SJCRH30 (cell line): ENCODE measurements around the gene HSPG2. TPM values are rescaled to one million over a fixed set of nuclear protein-coding genes. Genes with fewer than 3 reads are reported as not detected.

Experiments
- DNase-seq, 2 experiments: peaks; one replicate each; pipeline ENCODE4 v3.0.0-alpha.2; 2015 to 2020
- H3K27ac ChIP-seq: fragments of 250-450 bp; sonication (Bioruptor Pico); 2 replicates; pipeline ENCODE4 v1.5.1; 2020; ENCODE audit warnings: mild to moderate bottlenecking, moderate library complexity
- H3K27me3 ChIP-seq: fragments of 250-450 bp; sonication (Bioruptor Pico); 2 replicates; pipeline ENCODE4 v1.5.1; 2020; ENCODE audit warnings: mild to moderate bottlenecking, moderate library complexity
- H3K36me3 ChIP-seq: fragments of 250-450 bp; sonication (Bioruptor Pico); 2 replicates; pipeline ENCODE4 v1.5.1; 2020; ENCODE audit warnings: mild to moderate bottlenecking, moderate library complexity
- H3K4me1 ChIP-seq: fragments of 250-450 bp; sonication (Bioruptor Pico); 2 replicates; pipeline ENCODE4 v1.5.1; 2020; ENCODE audit warnings: mild to moderate bottlenecking, moderate library complexity
- H3K4me3 ChIP-seq: fragments of 250-450 bp; sonication (Bioruptor Pico); 2 replicates; pipeline ENCODE4 v1.5.1; 2020; ENCODE audit warnings: mild to moderate bottlenecking, moderate library complexity
- H3K9me3 ChIP-seq: fragments of 250-450 bp; sonication (Bioruptor Pico); replicated peaks from 2 replicates; pipeline ENCODE4 v1.5.1; 2020; ENCODE audit warnings: mild to moderate bottlenecking, moderate library complexity
- total RNA-seq: library from RNA; depleted of rRNA; stranded (reverse); fragments of >200 nt; shearing (Covaris generic); gene quantifications from 2 replicates; pipeline ENCODE4 v1.2.3, GENCODE V29; 2014

Gene HSPG2
- total RNA-seq, 1 experiment from 2014 or later: 84.0 TPM

DNA sequence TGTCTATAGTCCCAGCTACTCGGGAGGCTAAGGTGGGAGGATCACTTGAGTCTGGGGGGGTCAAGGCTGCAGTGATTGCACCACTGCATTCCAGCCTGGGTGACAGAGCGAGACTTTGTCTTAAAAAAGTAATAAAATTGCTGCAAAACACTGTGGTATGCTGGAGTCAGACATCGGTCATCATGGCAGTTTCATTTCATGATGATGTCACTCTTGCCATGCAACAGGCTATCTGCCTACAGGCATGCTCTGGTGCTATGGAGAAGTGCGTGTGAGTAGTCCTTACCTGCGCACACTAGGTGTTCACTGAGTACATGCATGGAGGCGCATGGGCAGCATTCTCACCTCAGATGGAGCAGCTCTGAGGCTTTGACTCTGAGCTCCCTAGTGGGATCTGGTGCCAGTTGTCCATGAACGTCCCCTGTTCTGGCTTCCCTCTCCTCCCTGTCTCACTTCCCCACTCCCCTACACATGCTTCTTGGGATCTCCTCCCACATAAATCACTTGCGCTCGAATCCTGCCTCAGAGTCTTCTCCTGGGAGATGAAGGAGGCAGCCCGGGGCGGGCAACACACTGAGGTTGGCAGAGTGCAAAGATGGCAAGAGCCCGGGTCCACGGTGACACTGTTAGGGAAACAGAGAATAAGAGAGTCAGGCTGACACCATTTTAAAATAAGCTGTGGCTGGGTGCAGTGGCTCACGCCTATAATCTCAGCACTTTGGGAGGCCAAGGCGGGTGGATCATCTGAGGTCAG lies 29.3 kb upstream of the HSPG2 start:
- no peak for DNase-seq
- no peaks in the 10 kb centered on the region for H3K9me3 ChIP-seq
- H3K36me3 ChIP-seq: no peaks in the 10 kb centered on the region
- no peak overlapping the region for H3K27ac ChIP-seq
- peaks cover 32% of the 10 kb centered on the region for H3K4me1 ChIP-seq
- H3K27me3 ChIP-seq: no peaks in the 10 kb centered on the region
- no peak overlapping the region for H3K4me3 ChIP-seq

DNA sequence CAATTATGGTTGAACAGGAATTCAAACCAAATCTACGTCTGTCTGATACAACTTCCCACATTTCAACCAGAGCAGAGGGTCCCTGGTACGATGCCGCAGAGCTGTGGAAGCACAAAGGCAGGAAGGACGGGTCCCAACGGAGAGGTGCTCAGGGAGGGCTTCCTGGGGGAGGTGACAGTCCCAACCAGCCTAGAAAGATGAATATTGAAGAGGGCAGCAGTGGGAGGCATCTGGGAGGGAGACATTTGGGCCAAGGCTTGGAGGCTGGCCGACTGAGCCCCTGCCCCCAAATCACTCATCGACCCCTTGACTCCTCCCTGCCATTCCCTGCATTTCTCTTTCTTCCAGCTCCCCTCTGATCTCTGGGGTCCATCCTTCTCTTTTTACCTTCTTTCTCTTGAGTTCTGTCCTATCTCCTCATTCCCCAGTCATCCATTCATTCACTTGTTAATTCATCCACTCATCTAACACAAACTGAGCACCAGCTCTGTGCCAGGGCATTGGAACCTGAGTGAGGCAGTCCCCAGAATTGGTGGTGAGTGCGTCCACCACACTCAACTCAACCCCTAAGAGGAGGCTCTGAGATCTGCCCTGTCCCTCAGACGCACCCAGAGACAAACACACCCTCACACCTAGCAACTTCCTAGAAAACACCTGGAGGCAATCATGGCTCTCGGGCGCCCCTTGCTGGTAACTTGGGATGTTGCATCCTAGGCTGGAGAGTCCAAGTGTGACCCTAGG lies 26.5 kb upstream of the HSPG2 start:
- no peak overlapping the region for H3K4me3 ChIP-seq
- peaks cover 33% of the 10 kb centered on the region for H3K4me1 ChIP-seq
- H3K36me3 ChIP-seq: no peaks in the 10 kb centered on the region
- no peaks in the 10 kb centered on the region for H3K9me3 ChIP-seq
- H3K27me3 ChIP-seq: no peaks in the 10 kb centered on the region
- DNase-seq: peak; percentile 79 to 97
- H3K27ac ChIP-seq: 0 out of 2 replicates have a peak overlapping the region, but pooled peaks have one; percentile 0

DNA sequence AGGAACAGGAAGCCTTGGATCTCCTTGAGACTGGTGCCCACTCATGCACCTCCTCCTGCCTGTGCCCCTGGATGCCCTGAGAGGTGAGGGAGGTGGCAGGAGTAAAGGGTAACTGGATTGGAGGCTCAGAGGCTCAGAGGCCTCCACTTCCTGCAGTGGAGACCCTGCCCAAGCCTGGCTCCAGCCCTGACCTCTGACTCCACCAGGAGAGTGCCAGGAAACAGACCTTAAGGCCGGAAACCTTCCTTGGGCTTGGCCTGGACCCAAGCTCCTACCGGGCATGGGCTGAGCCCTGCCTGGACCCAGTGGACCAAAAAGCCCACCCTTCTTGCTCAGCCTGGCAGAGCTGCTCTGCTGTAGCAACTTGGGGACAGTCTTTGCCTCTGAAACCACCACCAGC lies 24.7 kb upstream of the HSPG2 start:
- no peak overlapping the region for H3K27ac ChIP-seq

GRCh38 chr1:21961337-21961736 lies 24.2 kb upstream of the HSPG2 start:
- no peak overlapping the region for H3K4me3 ChIP-seq
- H3K27me3 ChIP-seq: no peaks in the 10 kb centered on the region
- H3K4me1 ChIP-seq: peaks cover 39% of the 10 kb centered on the region
- no peaks in the 10 kb centered on the region for H3K9me3 ChIP-seq
- no peak for DNase-seq
- H3K27ac ChIP-seq: no peak overlapping the region
- no peaks in the 10 kb centered on the region for H3K36me3 ChIP-seq

More for the DNA sequence above, 24.7 kb upstream of the HSPG2 start:
- Histone ChIP-seq H3K36me3 (no peaks in the 10 kb centered on the region), H3K4me1 (peaks cover 37% of the 10 kb centered on the region), H3K9me3 (no peaks in the 10 kb centered on the region), H3K27me3 (no peaks in the 10 kb centered on the region), H3K4me3 (no peak overlapping the region)
- DNase-seq: no peak

GRCh38 chr1:21956720-21957552 lies 19.8 kb upstream of the HSPG2 start:
- H3K4me1 ChIP-seq: peaks cover 47% of the 10 kb centered on the region

GRCh38 chr1:21955501-21956281 lies 18.6 kb upstream of the HSPG2 start:
- peak in 1 of 2 experiments; percentile 40 for DNase-seq
- H3K27me3 ChIP-seq: no peaks in the 10 kb centered on the region
- no peaks in the 10 kb centered on the region for H3K36me3 ChIP-seq
- H3K4me3 ChIP-seq: no peak overlapping the region
- H3K27ac ChIP-seq: no peak overlapping the region
- H3K9me3 ChIP-seq: no peaks in the 10 kb centered on the region
- H3K4me1 ChIP-seq: peaks cover 53% of the 10 kb centered on the region

More at GRCh38 chr1:21956720-21957552, 19.8 kb upstream of the HSPG2 start:
- Histone ChIP-seq H3K36me3 (no peaks in the 10 kb centered on the region), H3K4me3 (no peak overlapping the region), H3K27me3 (no peaks in the 10 kb centered on the region), H3K9me3 (no peaks in the 10 kb centered on the region), H3K27ac (no peak overlapping the region; the same call in 1 of the 2 replicates)
- DNase-seq: peak; percentile 78 to 81

DNA sequence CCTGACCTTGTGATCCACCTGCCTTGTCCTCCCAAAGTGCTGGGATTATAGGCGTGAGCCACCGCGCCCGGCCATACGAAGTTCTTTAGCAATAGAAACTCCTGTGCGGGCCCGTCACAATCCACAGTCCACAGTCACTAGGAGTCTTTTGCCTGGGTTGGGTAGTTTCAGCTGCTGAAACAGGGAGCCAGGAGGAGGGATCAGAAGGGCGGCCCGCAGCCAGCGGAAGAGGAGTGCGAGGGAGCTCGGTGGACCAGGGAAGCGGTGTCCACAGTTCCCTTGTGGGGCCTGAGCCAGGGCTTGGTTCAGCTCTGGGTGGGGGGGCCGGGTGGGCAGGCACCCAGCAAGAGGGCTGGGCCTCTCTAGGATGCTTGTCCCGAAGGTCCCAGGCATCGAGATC lies 17.9 kb upstream of the HSPG2 start:
- Histone ChIP-seq H3K36me3 (no peaks in the 10 kb centered on the region), H3K4me3 (no peak overlapping the region), H3K27me3 (no peaks in the 10 kb centered on the region), H3K4me1 (peaks cover 53% of the 10 kb centered on the region), H3K27ac (no peak overlapping the region), H3K9me3 (no peaks in the 10 kb centered on the region)
- DNase-seq: no peak

DNA sequence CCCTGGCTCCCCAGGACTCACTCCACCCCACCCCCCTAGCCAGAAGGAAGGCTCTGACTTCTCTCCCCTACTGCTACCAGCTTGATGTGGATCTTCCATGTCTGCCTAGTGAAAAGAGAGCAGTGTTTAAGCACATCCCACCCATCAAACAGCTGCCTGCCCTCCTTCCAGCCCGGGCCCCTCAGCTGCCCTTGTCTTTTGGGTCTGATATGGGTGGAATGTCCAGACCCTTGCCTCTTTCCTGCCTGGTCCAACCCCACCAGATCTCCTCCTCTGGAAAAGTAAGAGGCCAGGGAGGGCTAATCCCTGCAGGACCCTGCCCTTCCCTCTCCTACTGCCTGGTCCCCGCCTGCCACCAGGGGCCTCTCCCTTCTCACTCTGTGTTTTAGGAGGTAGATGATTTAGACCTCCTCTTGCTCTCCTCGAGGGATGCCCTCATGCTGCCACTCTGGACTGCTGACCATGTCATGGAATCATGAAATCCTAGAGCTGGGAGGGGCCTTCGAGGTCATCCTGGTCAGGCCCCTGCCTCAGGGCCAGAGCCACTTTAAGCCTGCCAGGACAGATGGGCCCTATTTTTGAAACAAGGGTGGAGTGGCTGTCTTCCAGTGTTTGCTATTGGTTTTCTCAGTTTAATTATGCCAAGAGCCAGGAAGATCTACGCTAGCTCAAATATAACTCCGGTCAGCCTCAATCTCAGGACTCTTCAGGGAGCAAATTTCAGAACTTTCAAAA lies 15.8 kb upstream of the HSPG2 start:
- no peak overlapping the region for H3K4me3 ChIP-seq
- no peaks in the 10 kb centered on the region for H3K36me3 ChIP-seq
- peaks cover 53% of the 10 kb centered on the region for H3K4me1 ChIP-seq
- H3K27ac ChIP-seq: peak overlapping the region; percentile 62
- H3K9me3 ChIP-seq: no peaks in the 10 kb centered on the region
- DNase-seq: peak; percentile 90 to 94
- H3K27me3 ChIP-seq: no peaks in the 10 kb centered on the region

DNA sequence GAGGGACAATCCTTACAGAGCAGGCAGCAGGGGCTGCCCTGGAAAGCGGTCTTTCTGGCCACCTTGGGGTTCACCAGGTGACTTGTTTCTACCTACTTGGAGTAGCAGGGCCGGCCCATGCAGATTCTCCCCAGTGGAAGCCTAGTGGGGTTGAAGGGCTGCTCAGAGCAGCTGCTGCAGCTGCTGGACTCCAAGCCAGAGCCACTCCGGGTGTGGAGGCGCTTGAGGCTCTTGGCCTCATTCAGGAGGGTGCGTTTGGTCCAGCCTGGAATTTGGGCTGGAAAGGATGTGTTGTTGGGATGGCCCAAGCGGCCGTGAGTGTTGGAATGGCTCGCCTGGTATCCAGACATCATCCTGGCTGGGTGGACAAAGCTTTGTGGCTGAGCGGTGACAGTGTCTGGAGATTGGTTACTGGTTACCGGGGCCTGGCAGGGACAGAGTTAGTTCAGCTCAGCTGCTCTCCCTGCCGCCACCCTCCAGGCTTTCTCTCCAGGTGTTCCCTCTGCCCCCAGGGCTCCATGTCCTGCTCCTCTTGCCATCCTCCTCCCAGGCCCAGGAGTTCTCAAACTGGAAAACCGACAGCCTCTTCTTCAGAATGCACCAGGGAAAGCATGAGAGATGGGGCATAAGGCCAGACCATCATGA lies 14.2 kb upstream of the HSPG2 start:
- DNase-seq: peak; percentile 58 to 66

DNA sequence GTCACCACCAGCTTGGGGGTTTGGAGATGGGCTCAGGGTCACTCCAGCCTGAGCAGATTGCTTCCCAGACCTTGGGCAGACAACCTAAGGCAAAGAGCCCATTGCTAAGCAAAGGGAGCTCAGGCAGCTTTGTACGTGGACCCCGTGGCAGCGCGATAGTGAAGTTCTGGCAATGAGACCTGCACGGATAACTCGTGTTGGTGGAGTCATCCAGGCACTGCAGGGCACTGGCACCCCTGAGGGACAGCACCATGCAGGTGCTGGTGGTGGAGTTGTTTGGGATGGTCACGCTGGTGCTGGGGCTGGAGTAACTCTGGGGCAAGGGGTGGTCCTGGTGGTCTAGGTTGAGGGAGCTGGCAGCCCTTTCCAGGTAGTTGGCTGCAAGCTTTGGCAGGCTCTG lies 13.6 kb upstream of the HSPG2 start:
- no peak overlapping the region for H3K27ac ChIP-seq
- peaks cover 34% of the 10 kb centered on the region for H3K4me1 ChIP-seq
- H3K9me3 ChIP-seq: no peaks in the 10 kb centered on the region
- H3K4me3 ChIP-seq: no peak overlapping the region
- no peak for DNase-seq
- no peaks in the 10 kb centered on the region for H3K36me3 ChIP-seq
- no peaks in the 10 kb centered on the region for H3K27me3 ChIP-seq

More for the DNA sequence above, 14.2 kb upstream of the HSPG2 start:
- H3K36me3 ChIP-seq: no peaks in the 10 kb centered on the region
- no peaks in the 10 kb centered on the region for H3K27me3 ChIP-seq
- H3K4me1 ChIP-seq: peaks cover 40% of the 10 kb centered on the region
- H3K9me3 ChIP-seq: no peaks in the 10 kb centered on the region
- H3K27ac ChIP-seq: no peak overlapping the region
- H3K4me3 ChIP-seq: no peak overlapping the region

GRCh38 chr1:21946836-21947587 lies 9.9 kb upstream of the HSPG2 start:
- no peak overlapping the region for H3K4me3 ChIP-seq
- peak in 1 of 2 experiments; percentile 36 for DNase-seq
- peaks cover 38% of the 10 kb centered on the region for H3K4me1 ChIP-seq
- H3K27me3 ChIP-seq: no peaks in the 10 kb centered on the region
- no peaks in the 10 kb centered on the region for H3K9me3 ChIP-seq
- H3K27ac ChIP-seq: no peak overlapping the region
- no peaks in the 10 kb centered on the region for H3K36me3 ChIP-seq

- Histone ChIP-seq H3K4me1 (peaks cover 43% of the 10 kb centered on the region), H3K27ac (peak overlapping the region; percentile 50)
Observed at GRCh38 chr1:21944733-21945073, 7.6 kb upstream of the HSPG2 start.

More at GRCh38 chr1:21944733-21945073, 7.6 kb upstream of the HSPG2 start:
- no peaks in the 10 kb centered on the region for H3K27me3 ChIP-seq
- H3K9me3 ChIP-seq: no peaks in the 10 kb centered on the region
- DNase-seq: no peak
- H3K36me3 ChIP-seq: no peaks in the 10 kb centered on the region
- H3K4me3 ChIP-seq: no peak overlapping the region
